Measurements from ENCODE around the gene KPNA3. TPM values are rescaled to one million over a fixed set of nuclear protein-coding genes. Genes with fewer than 3 reads are reported as not detected.

Gene KPNA3
- polyA plus RNA-seq, 1 of the 3 experiments (the other 2 are of a cell fraction), result 11.3 TPM

DNA sequence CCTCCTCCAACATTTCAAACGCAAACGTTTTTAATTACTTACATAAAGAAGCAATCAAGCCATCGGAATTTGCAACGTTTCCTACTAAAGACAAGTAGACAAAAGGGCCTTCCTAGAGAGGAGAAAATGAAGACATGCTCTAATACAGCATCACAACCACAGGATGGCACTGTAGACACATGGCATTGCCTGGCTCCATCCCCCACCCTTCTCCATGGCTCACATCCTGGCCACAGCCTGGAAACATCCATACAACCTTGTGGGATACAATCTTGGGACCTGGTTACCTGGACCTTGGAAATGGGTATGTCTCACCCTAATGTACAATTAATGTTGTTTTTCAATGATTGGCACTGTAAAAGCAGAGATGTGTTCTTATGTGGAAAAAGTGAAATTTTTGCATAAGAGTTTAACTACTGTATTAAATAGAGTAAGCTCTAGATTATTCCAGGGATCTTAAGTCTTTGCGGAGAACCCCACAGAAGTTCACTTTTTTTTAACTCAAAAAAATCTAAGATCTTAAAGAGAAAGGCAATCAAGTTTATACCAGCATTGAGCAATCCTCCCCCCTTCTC is 122.7 kb downstream of the KPNA3 start (continued):
- TF ChIP-seq POLR2AphosphoS5 (IDR thresholded peaks at IDR 0.05; ENCODE audit: low read depth, low read length) (no peak), CHD2 (IDR thresholded peaks at IDR 0.05; ENCODE audit: low read length, partially characterized antibody) (peak; percentile 87), RXRA (IDR thresholded peaks at IDR 0.05; ENCODE audit: borderline replicate concordance, low read depth) (no peak)
- TF ChIP-seq, protein P1, sequence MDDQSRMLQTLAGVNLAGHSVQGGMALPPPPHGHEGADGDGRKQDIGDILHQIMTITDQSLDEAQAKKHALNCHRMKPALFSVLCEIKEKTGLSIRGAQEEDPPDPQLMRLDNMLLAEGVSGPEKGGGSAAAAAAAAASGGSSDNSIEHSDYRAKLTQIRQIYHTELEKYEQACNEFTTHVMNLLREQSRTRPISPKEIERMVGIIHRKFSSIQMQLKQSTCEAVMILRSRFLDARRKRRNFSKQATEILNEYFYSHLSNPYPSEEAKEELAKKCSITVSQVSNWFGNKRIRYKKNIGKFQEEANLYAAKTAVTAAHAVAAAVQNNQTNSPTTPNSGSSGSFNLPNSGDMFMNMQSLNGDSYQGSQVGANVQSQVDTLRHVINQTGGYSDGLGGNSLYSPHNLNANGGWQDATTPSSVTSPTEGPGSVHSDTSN (IDR thresholded peaks at IDR 0.05), result no peak
- TF ChIP-seq, protein P2, sequence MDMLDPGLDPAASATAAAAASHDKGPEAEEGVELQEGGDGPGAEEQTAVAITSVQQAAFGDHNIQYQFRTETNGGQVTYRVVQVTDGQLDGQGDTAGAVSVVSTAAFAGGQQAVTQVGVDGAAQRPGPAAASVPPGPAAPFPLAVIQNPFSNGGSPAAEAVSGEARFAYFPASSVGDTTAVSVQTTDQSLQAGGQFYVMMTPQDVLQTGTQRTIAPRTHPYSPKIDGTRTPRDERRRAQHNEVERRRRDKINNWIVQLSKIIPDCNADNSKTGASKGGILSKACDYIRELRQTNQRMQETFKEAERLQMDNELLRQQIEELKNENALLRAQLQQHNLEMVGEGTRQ (IDR thresholded peaks at IDR 0.05; ENCODE audit: borderline replicate concordance, low read depth, low read length), result no peak

GRCh38 chr13:49667773-49668172 is 124.7 kb downstream of the KPNA3 start:
- no peak for DNase-seq
- Histone ChIP-seq H3K4me3 (ENCODE audit: low read depth in 2 of 2, low read length in 1 of 2) (no peak overlapping the region), H3K4me2 (no peak overlapping the region), H3K79me2 (ENCODE audit: insufficient read depth) (peaks cover 19% of the 10 kb centered on the region; the same call in 1 of the 2 replicates), H2AFZ (ENCODE audit: low read depth) (no peak overlapping the region), H4K20me1 (ENCODE audit: insufficient read depth) (no peaks in the 10 kb centered on the region), H3K9me2 (no peaks in the 10 kb centered on the region), H3F3A (replicated peaks; ENCODE audit: insufficient read depth) (no peaks in the 10 kb centered on the region), H3K27me3 (ENCODE audit: insufficient read depth) (no peaks in the 10 kb centered on the region), H3K9ac (no peak overlapping the region), H3K9me3 (no peaks in the 10 kb centered on the region), H3K4me1 (ENCODE audit: control insufficient read depth in 1 of 2, insufficient read depth in 2 of 2, low read depth in 1 of 2, low read length in 1 of 2) (peaks cover 0 to 3% of the 10 kb centered on the region in 2 experiments; a peak in 1 of 4 replicates), H3K36me3 (replicated peaks in 1 of 2; ENCODE audit: control insufficient read depth in 1 of 2, insufficient read depth in 2 of 2, low read length in 1 of 2) (peaks cover 9 to 12% of the 10 kb centered on the region in 2 experiments), H3K27ac (ENCODE audit: low read depth in 2 of 2, low read length in 1 of 2) (0 out of 4 replicates have a peak overlapping the region, but pooled peaks of 1 of the 2 experiments have one; percentile 9)
- WGBS (ENCODE audit: low lambda C conversion rate), result 33% methylated on average over 1 of the region's 2 CpGs
- ChIA-PET CTCF (interaction anchor here (1.3 to 1.5 kb wide), 2 partner anchors 16 to 180 kb away, joined by 3 to 4 read pairs; no protein-coding TSS in a partner anchor), POLR2A (no interaction called here)
- peak; percentile 38; the same call in 1 of the 2 replicates for TF ChIP-seq TCF12 (IDR thresholded peaks at IDR 0.05)
- TF ChIP-seq YY1 (IDR thresholded peaks at IDR 0.05; ENCODE audit: low read depth), result no peak
- TF ChIP-seq ELF1 (IDR thresholded peaks at IDR 0.05), result no peak
- peak; percentile 8; the same call in 1 of the 2 replicates for TF ChIP-seq FOSL2 (IDR thresholded peaks at IDR 0.05; ENCODE audit: borderline replicate concordance, low read depth)
- 0 out of 2 replicates have a peak, but pooled peaks have one; percentile 6 for TF ChIP-seq NFIC (IDR thresholded peaks at IDR 0.05; ENCODE audit: borderline replicate concordance)

DNA sequence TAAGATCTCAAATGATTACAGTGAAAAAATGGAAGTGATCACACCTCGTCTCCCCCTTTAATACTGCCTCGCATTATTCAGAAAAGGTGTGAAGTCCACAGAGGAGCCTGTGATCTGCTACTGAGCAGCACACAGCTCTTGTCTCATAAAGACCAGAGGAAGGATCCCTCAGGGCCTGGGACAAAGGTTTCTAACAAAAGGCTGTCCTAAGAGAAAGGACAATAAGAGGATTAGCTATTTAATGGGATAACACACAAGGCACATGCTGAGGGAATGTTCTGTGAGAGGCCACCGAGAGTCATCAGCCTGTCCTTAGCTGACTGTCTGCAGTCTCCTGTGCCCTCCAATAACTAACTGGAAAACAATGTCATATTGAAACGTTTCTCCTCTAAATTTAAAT is 127.9 kb downstream of the KPNA3 start:
- H3K79me2 ChIP-seq (ENCODE audit: insufficient read depth), result peaks cover 7% of the 10 kb centered on the region; the same call in 1 of the 2 replicates
- no peaks in the 10 kb centered on the region for H3K27me3 ChIP-seq (ENCODE audit: insufficient read depth)
- H3K4me1 ChIP-seq (ENCODE audit: control insufficient read depth in 1 of 2, insufficient read depth in 2 of 2, low read depth in 1 of 2, low read length in 1 of 2), result no peaks in the 10 kb centered on the region
- no peak for TF ChIP-seq RFX5 (IDR thresholded peaks at IDR 0.05; ENCODE audit: low read length)
- TF ChIP-seq MEF2A (IDR thresholded peaks at IDR 0.05; ENCODE audit: borderline replicate concordance, low read depth), result no peak
- no peak for TF ChIP-seq FOXJ3 (CRISPR knock-in tag; IDR thresholded peaks at IDR 0.05)
- TF ChIP-seq GABPA (IDR thresholded peaks at IDR 0.05; ENCODE audit: low read depth), result no peak
- no peak for TF ChIP-seq FOXM1 (IDR thresholded peaks at IDR 0.05; ENCODE audit: low read depth)
- TF ChIP-seq, protein P3, sequence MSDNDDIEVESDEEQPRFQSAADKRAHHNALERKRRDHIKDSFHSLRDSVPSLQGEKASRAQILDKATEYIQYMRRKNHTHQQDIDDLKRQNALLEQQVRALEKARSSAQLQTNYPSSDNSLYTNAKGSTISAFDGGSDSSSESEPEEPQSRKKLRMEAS (IDR thresholded peaks at IDR 0.05; ENCODE audit: low read depth), result no peak
- no peak for TF ChIP-seq ELF1 (IDR thresholded peaks at IDR 0.05)
- no peak for TF ChIP-seq USF1 (IDR thresholded peaks at IDR 0.05; ENCODE audit: borderline replicate concordance, low read depth)
- no peak for TF ChIP-seq SIN3A (IDR thresholded peaks at IDR 0.05; ENCODE audit: borderline replicate concordance, low read depth, low read length)
- TF ChIP-seq TCF12 (IDR thresholded peaks at IDR 0.05), result no peak
- TF ChIP-seq, protein P4, sequence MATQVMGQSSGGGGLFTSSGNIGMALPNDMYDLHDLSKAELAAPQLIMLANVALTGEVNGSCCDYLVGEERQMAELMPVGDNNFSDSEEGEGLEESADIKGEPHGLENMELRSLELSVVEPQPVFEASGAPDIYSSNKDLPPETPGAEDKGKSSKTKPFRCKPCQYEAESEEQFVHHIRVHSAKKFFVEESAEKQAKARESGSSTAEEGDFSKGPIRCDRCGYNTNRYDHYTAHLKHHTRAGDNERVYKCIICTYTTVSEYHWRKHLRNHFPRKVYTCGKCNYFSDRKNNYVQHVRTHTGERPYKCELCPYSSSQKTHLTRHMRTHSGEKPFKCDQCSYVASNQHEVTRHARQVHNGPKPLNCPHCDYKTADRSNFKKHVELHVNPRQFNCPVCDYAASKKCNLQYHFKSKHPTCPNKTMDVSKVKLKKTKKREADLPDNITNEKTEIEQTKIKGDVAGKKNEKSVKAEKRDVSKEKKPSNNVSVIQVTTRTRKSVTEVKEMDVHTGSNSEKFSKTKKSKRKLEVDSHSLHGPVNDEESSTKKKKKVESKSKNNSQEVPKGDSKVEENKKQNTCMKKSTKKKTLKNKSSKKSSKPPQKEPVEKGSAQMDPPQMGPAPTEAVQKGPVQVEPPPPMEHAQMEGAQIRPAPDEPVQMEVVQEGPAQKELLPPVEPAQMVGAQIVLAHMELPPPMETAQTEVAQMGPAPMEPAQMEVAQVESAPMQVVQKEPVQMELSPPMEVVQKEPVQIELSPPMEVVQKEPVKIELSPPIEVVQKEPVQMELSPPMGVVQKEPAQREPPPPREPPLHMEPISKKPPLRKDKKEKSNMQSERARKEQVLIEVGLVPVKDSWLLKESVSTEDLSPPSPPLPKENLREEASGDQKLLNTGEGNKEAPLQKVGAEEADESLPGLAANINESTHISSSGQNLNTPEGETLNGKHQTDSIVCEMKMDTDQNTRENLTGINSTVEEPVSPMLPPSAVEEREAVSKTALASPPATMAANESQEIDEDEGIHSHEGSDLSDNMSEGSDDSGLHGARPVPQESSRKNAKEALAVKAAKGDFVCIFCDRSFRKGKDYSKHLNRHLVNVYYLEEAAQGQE (IDR thresholded peaks at IDR 0.05; ENCODE audit: low read depth, low read length), result no peak
- no peak for TF ChIP-seq JUND (IDR thresholded peaks at IDR 0.05)
- ChIA-PET POLR2A (no interaction called here), CTCF (interaction anchor here (1.5 kb wide), 1 partner anchor 184 kb away, joined by 4 read pairs; no protein-coding TSS in a partner anchor)
- no peaks in the 10 kb centered on the region for H3F3A ChIP-seq (replicated peaks; ENCODE audit: insufficient read depth)
- H3K9me3 ChIP-seq, result no peaks in the 10 kb centered on the region
- 87% methylated on average over 4 of the region's 4 CpGs for WGBS (ENCODE audit: low lambda C conversion rate)
- DNase-seq, result no peak
- no peak overlapping the region for H2AFZ ChIP-seq (ENCODE audit: low read depth)
- H3K4me3 ChIP-seq (ENCODE audit: low read depth in 2 of 2, low read length in 1 of 2), result no peak overlapping the region
- H3K27ac ChIP-seq (ENCODE audit: low read depth in 2 of 2, low read length in 1 of 2), result no peak overlapping the region
- H4K20me1 ChIP-seq (ENCODE audit: insufficient read depth), result no peaks in the 10 kb centered on the region
- H3K36me3 ChIP-seq (replicated peaks in 1 of 2; ENCODE audit: control insufficient read depth in 1 of 2, insufficient read depth in 2 of 2, low read length in 1 of 2), result peaks cover 22% of the 10 kb centered on the region in 2 experiments
- no peaks in the 10 kb centered on the region for H3K9me2 ChIP-seq
- no peak overlapping the region for H3K9ac ChIP-seq
- no peak overlapping the region for H3K4me2 ChIP-seq

Data from SK-N-SH (cell line).